Measurements from ENCODE around the gene SBDS.
"Not testable (repeated sequence)": the region's sequence is repeated elsewhere in the genome, so short reads cannot be mapped to it uniquely, and the experiment has no call there.

SBDS gene
- total RNA-seq: 92.0 to 465 (median 114) reads per million in 3 experiments

DNA sequence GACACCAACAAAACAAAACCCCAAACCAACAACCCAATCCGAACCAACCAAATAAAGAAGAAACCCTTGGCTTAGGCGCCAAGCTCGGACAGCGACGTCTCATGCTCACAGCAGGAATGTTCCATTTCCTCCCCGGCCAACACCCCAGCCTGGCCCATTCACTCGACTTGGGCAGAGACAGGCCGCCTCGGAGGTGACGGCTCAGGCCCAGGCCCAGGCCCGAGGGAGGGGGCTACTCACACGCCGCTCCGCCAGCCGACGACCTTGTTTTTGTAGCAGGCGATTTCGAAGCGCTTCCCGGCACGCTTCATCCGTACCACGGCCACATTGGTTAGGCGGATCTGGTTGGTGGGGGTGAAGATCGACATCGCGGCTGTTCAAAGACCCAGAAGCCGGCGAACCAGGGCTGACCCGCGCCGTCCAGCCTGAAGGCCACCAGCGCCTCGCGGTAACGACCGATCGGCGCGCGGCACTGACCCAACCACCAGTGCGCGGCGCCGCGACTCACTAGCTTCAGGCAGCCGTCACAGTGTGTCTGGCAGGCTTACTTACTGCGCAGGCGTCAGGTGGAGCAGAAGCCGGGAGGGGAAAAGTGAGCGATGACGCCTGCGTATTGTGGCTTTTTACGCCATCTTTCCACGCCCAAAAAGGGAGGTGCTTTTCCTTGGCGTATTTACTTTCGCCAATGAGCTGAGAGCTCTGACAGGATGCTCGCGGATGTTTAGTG is at the start of gene SBDS:
Gene SBDS (minus strand): TSS at position 537 of the 727 bp plus-strand sequence. CDS start 169 bp downstream, at position 368.
- DNase-seq: peak; percentile 96

DNA sequence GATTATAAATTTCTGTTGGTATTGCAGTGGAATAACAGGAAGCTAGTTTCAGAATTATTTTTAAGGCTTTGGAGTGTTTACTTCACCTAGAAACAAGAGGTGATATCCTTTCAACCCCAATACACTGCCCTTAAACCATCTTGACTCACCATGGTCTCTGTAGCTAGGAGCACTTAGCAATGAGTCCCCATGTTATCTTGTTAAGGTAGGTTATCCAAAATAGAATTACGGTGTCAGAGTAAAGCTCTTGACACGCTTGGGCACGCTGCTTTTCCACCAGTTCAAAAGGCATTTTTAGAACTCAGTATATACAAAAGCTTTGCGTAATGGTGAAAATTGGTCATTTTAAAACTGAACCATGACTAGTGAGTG is 48.2 kb upstream of the SBDS start:
- not testable (repeated sequence) for DNase-seq

- DNase-seq: not testable (repeated sequence)
Measured at GRCh38 chr7:67042781-67043558, 47.6 kb upstream of the SBDS start.

DNA sequence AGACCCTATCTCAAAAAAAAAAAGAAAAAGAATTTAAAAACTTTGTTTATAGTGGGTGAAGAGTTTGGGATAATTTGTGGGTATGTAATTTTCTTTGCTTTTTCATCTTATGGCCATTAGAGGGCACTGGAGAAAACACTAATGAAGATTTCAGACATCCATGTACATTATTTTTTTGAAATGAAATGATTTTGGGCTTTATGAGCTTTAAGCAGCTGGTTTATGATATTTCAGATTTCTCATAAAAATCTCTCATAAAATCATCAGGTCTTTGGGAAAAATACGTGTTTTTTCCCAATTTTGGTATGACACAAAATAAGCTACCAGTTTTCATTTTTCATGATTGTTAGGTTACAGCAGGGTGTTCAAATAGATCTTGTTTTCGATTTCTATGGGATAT is 45.4 kb upstream of the SBDS start:
- DNase-seq: not testable (repeated sequence)

GRCh38 chr7:67036432-67037395 is 41.3 kb upstream of the SBDS start:
- not testable (repeated sequence) for DNase-seq

- no peak for DNase-seq
Measured at GRCh38 chr7:67033251-67033650, 37.9 kb upstream of the SBDS start.

DNA sequence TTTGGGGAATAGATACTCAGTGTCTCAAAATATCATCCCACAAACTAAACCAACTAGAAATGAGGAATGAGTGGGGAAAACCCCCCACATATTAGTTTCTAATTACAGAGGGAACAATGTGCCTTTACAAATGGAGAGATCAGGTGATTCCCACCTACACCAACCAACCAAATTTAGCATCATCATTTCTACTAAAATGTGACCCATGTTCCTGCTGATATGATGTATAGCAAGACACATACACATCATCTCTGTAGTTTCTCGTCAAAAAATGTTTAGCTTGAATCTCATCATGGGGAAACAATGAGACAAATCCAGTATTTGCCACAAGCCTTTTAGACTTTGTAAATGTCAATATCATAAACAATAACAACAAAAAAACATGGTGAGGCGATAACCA is 36.3 kb upstream of the SBDS start:
- not testable (repeated sequence) for DNase-seq

GRCh38 chr7:67025459-67025858 is 30.1 kb upstream of the SBDS start:
- not testable (repeated sequence) for DNase-seq

GRCh38 chr7:67022511-67022910 is 27.1 kb upstream of the SBDS start:
- no peak for DNase-seq

GRCh38 chr7:67021260-67021659 is 25.9 kb upstream of the SBDS start:
- no peak for DNase-seq

- no peak for DNase-seq
Measured at GRCh38 chr7:67019562-67020390, 24.4 kb upstream of the SBDS start.

DNA sequence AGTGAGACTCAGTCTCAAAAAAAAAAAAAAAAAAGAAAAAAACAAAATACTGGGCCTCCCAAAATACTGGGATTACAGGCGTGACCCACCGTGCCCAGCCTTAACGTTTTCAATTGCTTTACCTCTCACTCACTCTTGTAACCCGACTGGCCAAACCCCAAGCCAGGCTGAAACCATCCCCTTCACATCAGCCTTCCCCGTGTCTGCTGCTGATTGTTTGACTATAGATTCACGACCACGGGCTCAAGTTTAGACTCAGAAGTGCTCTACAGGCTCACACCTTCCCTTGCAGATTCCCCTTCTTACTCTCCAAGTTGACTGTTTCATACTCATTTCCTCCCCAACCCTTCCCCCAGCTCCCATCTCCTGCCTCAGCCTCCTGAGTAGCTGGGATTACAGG is 23.6 kb upstream of the SBDS start:
- DNase-seq: no peak

DNA sequence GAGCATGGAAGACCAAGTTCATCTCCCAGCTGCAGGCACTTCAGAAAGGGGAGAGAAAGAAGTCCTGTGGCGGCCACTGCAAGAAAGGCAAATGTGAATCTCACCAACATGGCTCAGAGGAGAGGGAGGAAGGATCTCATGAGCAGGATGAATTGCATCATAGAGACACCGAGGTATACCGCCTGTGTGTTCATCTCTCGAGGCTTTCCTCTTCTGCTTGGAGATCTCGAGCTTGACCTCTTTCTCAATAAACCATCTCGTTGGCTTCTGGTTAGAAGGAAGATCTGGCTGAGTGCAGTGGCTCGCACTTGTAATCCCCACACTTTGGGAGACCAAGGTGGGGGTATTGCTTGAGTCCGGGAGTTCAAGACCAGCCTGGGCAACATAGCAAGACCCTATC is 22.6 kb upstream of the SBDS start:
- DNase-seq: not testable (repeated sequence)

- DNase-seq: not testable (repeated sequence)
Measured at GRCh38 chr7:67014076-67014622, 18.8 kb upstream of the SBDS start.

GRCh38 chr7:67009677-67010076 is 14.3 kb upstream of the SBDS start:
- not testable (repeated sequence) for DNase-seq

DNA sequence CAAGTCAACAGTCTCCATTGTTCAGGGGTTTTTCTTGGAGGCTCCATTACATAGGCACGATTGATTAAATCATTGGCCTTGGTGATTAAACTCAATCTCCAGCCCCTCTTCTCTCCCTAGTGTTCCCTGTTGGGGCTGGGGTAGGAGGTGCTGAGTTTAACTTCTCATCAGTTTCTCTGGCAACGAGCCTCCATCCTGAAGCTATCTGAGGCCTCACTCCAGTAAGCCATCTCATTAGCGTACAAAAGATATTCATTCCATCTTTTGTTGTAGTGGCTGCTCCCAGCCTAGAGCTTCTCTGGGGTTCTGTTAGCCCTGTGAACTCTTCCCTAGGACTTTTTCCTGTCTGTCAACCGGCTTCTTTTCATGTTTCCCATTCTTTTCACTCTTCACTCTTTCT is 12.9 kb upstream of the SBDS start:
- DNase-seq: no peak

- no peak for DNase-seq
Measured at GRCh38 chr7:67006965-67007364, 11.6 kb upstream of the SBDS start.

DNA sequence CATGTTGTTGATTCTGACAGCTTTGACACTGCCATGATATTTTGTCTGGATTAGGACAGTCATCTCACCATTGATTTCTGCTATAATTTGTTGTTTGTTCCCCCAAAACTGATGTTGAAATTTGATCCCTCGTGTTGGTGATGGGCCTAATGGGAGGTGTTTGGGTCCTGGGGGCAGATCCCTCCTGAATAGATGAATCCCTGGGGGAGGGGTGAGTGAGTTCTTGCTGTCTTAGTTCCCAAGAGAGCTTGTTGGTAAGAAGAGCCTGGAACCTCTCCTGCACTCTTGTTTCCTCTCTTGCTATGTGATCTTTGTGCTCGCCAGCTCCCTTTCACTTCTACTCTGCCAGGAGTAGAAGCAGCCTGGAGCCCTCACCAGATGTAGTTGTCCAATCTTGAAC is 8.8 kb upstream of the SBDS start:
- DNase-seq: not testable (repeated sequence)

DNA sequence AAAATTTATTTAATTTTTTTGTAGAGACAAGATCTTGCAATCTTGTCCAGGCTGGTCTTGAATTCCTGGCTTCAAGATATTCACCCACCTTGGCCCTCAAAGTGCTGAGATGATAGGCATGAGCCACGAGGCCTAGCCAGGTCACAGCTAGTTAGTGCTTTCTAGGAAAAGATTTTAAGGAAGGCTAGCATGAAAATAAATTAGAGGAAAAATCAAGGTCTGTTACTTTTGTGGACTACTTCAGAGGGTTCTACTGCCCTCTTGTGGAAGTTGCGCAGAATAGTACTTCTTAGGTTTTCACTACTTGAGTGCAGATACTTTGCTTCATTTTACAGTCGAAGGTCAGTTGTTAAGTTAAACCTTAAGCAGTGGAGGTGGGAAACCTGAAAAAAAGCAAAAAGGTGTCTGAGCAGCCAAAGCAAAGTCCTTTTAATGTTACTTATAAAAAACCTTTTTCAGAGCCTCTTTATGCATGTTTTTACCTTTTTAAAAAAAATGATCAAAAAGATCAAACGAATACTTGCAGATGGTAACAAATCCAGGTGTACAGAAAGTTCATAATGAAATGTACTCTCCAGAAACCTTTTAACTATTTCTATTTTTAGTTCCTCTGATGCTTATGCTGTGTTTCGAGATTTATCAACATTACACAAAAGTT is 5.3 kb upstream of the SBDS start:
- DNase-seq: peak; percentile 34

GRCh38 chr7:66996444-66997191 is 1.2 kb upstream of the SBDS start, which contains the start of gene TYW1:
TSS of gene TYW1 (plus strand) at chr7:66996833. CDS start at chr7:66996979, 146 bp downstream.
- peak; percentile 99 for DNase-seq
